ENCODE data around the gene HOGA1.
"Not testable (repeated sequence)": the region's sequence is repeated elsewhere in the genome, so short reads cannot be mapped to it uniquely, and the experiment has no call there.

Gene HOGA1

DNA sequence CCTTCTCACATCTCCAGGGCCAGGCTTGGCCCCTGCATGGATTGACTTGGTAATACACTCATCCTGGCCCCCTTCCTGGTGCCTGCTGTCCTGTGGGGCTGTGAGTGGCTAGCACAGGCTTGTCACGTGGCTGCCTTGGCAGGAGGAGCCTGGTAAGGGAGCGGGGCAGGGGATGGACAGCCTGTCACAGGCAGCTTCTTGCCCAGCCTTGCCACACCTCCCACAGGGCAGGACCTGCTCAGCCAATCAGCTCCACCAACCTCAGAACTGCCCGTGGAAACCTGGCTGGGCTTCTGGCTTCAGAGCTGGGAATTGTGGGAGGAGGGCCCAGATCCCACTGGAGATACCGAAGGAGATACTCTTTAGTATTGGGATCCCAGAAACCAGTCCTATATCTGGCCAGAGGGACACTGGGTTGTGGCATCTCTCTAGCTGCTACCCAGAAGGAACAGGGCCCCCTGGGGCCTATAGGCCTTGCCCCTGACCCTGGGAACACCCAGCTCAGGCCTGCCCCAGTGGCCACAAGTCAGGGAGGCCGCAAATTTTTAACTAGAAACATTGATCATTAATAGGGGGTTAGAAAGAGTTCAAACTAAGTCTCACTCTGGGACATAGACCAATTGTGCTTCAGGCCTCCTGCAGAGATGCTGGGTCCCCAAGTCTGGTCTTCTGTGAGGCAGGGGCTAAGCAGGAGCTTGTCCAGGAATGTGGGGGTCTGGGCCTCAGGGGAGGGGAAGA, at the start of gene HOGA1:
Gene HOGA1, plus strand, starts transcription at position 330 of the 738 bp plus-strand sequence. Its CDS starts 315 bp downstream, at position 645.
- DNase-seq, result peak; percentile 55

DNA sequence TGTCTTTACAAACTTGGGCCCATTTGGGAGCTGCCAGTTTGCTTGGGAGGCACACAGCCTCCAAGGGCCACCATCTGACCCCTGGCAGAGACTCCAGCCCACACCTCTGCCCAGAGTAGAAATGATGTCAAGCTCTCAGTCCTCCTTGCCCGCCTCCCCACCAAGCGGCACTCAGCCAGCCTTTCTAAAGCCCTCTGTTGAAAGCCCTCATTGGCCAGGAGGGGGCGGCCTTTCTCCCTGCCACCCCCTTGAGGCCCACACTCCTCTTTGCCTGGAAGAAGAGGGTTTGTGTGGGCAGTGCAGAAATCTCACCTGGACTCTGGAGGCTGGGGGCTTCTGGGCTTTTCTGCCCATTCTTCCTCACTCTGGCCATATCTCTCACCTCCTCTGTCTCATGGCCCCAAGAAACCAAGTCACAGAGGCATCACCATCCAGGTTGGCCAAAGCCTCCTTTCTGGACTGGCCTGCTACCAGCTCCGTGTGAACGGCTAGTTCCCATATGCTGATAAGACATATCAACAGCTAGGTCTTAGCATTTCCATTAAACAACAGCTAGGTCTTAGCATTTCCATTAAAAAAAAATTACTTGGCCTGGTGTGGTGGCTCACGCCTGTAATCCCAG, 49.3 kb upstream of the HOGA1 start:
- DNase-seq, result peak; percentile 47

DNA sequence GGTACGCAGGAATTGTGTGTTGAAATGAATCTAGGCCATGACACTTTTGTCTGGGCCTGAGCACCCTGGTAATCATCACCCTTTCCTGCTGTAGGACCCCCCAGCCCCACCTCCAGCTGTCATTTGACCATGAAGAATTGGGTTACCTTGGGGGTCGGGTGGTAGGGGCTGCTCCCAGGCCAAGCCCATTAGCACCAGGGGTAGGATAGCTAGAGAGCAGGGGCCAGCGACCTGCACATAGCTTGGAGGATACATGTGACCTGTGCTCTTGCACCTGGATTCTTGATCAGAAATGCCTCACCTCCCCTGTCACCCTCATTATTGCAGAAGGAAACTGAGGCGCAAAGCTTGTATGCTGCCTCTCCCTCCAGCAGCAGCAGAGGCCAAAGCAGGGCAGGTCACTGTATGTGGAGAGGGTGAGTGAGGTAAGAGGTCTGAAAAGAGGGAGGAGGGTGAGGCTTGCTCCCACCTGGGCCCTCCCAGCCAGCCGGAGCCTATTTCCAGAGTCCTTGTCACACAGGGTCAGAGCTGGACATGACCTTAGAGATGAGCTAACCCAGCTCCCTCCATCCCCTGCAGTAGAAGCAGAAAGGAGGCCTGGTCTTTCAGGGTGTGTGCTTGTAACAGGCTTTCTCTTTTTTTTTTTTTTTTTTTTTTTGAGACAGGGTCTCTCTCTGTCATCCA, 46.9 kb upstream of the HOGA1 start:
- no peak for DNase-seq

DNA sequence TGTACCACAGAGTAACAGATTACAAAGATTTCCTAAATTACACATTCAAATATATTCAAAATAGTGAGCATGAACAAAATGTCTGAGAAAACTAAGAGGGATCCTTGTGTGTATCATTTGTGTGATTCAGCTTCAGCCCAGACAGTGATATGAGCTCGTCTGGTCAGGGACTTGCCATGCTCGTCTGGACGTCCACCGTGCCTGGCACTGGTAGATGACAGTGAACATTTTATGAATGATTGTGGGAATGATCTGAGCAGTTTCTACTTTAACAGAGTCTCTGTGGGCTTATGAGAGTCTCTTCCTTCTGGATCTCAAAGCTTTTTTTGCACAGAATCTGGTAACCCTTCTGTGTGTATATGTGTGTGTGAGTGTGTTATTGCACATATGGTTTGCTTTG, 45.8 kb upstream of the HOGA1 start:
- DNase-seq, result peak; percentile 36

DNA sequence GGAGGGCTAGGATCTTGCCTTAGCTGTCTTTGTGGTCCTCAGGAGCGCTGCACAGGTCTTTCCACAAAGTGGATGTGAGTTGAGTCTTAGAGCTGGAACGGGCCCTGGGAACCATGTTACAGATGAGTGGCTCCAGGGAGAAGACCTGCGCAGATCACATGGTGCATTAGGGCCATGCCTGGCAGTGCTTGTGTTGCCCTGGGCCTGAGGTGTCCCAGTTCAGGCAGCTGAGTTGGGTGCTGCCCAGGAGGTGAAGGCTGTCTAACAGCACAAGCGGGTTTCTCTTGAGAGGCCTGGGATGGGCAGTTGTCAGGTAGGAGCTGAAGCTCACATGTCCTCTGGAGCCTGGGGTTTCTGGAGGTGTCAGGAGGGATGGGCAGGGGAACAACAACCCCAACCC, 45.4 kb upstream of the HOGA1 start:
- no peak for DNase-seq

DNA sequence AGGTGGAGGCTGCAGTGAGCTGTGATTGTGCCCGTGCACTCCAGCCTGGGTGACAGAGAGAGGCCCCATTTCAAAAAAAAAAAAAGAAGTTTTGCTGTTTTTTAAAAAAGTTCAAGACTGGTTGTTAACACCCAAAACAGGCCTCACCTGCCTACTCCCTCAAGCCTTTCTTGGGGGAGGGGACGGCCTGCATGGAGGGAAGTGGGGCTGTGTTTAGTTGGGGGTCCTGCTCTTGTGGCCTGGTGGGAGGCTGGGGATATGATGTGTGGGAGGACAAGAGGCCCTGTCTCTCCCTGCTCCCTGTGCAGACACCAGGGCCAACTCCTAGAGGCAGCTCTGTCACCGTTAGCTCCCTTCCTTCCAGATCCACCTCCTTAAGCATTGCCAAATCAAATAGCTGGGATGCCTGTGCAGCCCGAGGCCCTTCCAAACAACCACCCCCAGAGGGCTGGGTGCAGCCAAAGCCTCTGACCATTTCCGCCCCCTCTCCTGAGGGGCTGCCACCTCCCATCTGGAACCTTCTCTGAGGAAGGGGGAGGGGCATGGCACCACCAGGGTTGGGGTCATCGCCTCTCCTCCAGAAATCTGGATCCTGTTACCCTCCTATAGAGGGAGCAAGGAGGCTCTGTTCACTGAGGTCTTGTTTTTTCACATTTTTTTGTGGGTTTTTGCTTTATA, 44.5 kb upstream of the HOGA1 start:
- peak; percentile 92 for DNase-seq

DNA sequence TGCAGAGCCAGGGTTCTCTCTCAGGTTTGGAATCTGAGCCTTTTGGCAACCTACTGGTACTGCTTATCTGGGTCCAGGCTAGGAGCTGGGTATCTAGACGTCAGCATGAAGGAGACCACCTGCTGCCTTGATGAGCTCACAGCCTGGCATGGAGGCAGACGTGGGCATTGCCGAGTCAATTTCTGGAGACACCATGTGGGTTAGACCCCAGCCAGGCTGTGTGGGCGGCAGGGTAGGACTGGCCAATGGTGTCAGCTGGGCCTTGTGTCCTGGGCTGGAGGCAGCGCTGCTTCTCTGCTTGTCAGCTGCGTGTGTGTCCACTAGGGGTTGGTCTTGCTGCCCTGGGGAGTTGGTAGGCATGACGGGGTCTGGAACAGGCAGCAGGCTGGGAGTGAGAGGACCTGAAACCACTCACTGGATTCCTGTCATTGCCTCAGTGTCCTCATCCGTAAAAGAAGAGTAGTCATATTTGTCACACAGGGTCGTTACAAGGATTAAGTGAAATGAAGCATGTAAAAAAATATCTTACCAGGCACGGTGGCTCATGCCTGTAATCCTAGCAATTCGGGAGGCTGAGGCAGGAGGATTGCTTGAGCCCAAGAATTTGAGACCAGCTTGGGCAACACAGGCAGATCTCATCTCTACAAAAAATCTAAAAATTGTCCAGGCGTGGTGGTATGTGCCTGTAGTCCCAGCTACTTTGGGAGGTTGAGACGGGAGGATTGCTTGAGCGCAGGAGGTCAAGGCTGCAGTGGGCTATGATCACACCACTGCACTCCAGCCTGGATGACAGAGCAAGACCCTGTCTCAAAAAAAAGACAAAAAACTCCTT, 43.3 kb upstream of the HOGA1 start:
- no peak for DNase-seq

DNA sequence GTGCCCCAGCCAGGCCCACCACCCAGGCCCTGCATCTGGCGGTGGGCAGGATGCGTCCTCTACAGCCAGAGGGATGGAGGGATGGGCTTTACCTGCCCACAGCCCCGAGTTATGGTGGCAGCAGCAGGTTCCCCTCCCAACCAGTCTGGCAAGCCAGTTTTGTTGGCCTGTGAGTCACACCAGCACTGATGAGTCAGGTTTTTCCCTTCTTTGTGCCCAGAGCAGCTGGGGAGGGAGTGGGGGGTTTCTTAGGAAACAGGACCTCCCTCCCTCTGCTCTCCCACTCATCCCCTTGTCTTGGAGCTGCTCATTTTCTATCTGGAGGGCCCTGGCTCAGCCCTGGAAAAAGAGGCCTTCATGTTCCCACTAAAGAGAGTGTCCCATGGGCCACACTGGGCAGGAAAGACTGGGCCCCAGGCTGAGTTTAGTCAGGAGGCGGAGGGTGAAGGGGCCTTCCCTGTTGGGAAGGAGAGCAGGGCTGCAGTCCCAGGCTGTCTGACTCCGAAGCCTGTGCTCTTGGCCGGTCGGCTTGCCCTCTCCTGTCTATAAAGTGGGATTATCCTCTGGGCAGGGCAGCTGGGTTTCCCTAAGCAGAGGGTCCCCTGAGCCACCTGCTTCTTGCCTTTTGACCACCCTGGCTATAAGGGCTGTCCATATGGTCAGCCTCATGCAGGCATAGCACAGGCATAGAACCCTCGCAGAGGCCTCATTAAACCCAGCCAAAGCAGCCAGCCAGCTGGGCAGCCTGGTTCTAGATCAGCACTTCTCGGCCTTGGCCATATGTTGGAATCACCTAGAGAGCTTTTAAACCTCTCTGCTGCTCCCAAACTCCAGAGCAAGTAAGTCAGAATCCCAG, 41.8 kb upstream of the HOGA1 start:
- DNase-seq, result peak; percentile 92

DNA sequence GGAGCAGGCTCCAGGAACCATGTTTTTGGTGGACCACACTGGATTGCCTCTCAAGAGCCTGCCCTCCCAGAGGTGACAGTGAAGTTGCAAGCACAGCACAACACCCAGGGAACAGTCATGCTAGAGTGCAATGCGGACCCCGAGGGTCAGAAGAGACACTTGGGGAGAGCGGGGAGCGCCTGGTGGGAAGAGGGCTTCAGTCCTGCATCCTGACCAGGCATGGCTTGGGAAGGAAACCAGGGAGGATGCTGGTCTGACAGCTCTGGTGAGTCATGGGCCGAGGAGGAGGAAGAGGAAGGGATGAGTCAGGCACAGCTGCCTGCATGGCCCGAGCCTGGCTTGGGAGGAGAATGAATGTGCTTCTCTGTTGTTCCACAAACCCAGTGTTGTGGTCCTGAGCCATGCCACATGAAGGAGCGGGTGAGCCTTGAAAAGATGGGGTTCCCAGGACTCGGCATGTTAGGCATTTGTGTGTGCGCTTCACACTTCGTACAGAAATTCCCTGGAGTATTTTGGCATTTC, 41.1 kb upstream of the HOGA1 start:
- peak; percentile 97 for DNase-seq

DNA sequence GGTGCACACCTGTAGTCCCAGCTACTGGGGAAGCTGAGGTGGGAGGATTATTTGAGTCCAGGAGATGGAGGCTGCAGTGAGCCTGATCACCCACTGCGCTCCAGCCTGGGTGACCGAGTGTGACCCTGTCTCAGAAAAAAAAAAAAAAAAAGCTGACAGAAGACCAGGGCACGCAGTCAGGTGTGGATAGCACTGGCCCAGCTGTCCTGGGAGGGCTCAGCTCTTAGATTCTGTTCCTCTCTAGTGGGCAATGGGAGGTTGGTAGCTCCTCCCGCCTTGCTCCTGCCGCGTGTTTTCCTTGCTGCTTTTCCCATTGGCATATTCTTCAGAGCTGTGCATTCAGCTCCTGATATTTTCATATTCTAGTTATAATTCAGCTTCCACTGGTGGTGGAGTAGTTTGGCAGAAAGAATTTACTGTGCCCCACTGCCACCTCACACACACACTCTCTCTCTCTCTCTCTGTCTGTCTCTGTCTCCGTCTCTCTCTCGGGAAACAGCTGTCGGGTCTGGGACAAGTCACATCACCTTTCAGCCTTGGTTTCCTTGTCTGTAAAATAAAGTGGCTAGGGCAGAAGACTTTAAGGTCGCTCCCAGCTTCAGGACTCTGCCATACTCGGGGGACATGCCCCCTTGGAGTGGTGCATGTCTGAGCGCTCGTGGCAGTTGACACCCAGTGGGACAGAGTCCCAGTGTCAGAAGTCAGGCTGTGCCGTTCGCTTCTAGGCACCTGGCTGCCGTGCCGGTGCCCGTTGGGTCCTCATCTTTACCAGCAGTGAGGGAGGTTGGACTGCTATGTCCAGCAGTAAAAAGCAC, 37.5 kb upstream of the HOGA1 start:
- no peak for DNase-seq

DNA sequence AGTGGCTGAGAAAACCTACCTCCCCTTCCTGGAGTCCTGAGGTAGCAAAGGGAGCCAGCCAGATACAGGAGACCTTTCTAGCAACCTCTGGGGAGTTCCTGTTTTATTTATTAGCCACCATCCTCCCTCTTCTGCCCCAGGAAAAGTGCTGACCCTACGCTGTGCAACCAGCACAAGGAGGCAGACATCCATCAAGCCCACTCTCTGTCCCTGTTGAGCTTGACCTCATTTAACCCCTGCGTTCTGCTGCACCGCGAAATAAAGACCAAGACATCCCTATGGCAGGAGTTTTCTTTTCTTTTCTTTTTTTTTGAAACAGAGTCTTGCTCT, 37.0 kb upstream of the HOGA1 start:
- DNase-seq, result no peak

DNA sequence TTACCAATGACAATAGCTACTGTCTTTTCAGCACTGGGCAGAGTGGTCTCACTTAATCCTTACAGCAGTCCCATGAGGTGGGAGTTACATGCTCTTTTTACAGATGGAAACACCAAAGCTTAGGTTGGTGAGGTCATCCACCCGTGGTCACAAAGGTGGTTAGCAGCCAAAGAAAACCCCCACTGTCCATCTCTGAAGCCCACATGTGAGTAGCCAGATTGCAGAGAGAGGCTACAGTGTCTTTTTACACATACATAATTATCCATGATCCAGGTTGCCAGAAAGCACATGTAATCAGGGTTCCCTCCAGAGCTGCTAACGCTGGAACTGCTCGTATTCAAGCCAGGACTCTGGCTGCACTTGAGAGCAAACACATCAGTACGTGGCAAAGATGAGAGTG, 36.2 kb upstream of the HOGA1 start:
- DNase-seq, result no peak

DNA sequence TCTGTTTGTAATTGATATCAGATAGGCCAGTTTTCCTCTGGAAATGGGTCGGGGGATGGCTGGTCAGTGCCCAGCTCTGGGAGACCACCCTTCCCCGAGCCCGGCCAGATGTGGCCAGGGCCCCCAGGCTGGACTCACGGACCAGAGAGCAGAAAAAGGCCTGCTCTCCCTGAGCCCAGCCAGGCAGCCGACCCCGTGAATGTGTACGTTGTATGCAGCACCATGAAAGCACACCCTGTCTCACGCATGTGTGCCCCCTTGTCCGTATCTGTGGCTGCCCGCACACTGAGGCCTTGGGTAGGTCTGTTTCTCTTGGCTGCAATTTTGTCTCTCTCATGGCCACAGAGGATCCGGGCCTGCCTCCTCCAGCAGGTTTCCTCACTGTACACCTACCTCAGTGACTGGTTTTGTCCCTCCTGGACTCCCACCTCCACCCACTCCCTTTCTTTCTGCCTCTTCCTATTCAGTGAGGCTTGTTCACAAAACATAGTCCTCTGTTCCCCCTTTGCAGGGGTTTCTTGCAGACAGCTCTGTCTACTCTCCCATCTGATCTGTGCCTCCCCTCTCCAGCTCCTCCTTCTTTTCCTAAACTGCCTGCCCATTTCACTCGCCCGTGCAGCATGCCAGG, 35.2 kb upstream of the HOGA1 start:
- DNase-seq, result no peak

DNA sequence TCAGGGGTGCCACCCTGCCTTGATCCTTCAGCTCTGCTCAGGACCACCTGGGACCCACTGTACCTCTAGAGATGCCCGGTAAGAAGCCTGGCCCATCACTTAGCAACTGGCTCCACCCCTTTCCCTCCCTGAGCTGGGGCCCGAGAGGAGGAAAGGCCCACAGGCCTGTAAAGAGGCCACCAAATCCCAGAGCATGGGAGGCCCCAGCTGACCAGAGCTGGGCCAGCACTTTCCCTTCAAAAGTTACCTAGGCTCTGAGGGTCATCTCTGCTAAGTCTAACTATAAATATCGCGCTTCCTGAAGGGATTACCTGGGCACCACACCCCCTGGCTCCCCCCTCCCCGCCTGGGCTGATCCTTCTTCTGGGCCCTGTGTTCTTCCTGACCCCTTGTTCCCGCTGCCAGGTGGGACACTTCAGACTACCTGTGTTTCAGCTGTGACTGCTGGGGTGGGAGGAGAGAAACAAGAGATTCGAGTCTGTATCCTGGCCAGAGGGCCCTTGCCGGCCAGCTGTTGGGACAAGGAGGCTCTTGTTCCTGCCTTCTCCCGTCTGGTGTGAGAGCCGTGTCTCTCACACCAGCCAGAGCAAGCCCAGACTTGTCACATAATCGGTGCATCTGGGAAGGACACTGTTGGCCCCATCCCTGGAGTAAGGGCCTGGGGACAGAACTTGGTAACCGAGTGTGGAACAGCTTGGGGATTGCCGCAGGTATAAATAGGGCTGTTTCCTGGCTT, 34.4 kb upstream of the HOGA1 start:
- no peak for DNase-seq

DNA sequence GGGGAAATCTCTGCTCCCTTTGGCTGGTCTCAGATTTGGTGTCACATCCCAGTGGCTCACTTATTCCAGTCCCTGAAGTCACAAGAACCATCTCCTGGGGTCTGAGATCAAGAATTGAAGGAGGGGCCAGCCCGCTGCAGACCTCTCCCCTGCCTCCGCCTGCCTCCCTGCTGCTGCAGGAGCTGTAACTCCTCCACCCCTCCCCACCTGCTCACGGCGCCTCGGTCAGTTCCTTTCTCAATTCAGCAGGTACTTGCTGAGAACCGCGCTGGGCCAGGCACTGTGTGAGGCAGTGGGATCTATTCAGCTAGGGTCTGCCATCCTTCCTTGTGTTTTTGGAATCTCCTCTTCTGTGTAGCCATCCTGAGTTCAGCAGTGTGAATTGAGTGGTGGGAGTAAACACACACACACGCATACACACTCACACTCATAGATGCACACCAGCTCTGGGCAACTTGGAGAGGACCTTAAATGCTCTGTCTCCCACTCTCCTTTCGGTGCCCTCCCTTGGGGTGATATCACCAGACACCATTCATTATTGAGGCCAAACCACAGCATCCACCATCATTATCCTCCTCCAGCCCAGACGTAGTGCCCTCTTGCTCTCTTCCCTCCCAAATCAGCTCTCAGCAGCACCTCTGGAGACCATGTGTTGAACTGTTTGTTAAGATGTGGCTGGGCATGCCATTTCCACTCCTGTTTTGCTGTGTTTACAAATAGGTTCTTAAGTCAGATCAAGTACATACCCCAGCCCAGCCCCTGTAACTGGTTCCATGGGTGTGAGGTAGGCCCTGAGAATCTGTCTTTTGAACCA, 33.6 kb upstream of the HOGA1 start:
- no peak for DNase-seq

DNA sequence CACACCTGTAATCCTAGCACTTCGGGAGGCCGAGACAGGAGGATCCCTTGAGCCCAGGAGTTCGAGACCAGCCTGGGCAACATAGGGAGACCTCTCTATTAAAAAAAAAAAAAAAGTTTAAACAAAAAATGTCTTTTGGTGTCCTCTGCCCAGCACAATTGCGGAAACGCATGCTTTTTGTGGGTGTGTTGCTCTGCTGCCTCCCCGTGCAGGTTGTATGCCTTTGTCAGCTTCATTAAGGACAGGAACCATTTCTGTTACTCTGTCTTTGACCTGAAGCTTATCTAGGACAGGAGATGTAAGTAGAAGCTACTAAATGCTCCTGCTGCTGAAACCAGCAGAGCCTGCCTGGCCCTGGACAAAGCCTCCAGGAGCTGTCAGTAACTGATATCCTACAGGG, 32.9 kb upstream of the HOGA1 start:
- no peak for DNase-seq

DNA sequence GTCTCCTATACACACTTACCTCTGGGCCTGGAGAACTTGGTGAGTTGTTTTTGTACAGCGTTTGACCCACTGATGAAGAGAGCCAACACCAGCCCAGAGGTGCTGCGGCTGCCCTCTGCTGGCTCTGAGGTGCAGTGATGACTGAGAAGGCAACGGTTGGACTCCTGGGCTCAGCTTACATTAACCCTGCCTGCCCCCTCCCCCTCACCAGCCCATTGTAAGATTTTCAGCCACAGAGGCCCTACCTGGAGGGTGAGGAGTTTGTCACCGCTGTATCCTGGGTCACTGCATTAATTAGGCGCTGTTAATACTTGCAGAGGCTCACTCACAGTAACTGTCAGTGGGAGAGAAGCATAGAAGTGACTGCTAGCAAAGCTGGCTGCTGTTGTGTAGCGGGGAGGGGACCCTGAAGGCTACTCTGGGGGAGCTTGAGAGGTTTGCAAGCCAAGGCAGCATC, 30.6 kb upstream of the HOGA1 start:
- peak; percentile 71 for DNase-seq

DNA sequence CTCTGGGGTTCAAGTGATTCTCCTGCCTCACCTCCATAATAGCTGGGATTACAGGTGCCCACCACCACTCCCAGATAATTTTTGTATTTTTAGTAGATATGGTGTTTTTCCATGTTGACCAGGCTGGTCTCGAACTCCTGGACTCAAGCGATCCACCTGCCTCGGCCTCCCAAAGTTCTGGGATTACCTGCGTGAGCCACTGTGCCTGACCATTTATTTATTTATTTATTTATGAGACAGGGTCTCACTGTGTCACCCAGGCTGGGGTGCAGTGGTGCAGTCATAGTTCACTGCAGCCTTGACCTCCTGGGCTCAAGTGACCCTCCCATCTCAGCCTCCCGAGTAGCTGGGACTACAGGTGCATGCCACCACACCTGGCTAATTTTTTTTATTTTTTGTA, 29.9 kb upstream of the HOGA1 start:
- not testable (repeated sequence) for DNase-seq

All from EL (cell line).